Smooth muscle cell of the brain vasculature (primary cell): ENCODE data around the gene MTCH2.

ENCODE experiments used
- DNase-seq: peaks from one replicate; pipeline ENCODE4 v3.0.0-alpha.2; 2012; ENCODE audit warnings: low read depth, low spot score

Gene MTCH2

DNA sequence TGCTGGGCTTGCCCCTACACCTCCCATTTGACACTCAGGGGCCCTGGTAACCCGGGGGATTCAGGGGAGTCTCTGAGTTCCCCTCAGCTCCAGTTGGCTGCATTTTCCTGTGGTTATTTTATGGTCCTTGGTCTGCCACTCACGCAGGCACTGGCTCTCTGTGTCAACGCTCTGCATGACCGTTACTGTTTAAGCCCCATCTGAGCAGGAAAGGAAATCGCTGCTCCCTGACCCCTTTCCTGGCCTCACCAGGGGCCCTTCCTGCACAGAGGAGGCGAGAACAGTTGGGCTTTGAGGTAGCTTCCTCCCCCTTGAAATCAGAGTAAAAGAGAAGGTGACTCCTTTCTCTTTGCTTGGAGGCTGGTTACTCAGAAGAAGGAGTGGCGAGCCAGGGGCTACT is 50.6 kb downstream of the MTCH2 start:
- DNase-seq = no peak

DNA sequence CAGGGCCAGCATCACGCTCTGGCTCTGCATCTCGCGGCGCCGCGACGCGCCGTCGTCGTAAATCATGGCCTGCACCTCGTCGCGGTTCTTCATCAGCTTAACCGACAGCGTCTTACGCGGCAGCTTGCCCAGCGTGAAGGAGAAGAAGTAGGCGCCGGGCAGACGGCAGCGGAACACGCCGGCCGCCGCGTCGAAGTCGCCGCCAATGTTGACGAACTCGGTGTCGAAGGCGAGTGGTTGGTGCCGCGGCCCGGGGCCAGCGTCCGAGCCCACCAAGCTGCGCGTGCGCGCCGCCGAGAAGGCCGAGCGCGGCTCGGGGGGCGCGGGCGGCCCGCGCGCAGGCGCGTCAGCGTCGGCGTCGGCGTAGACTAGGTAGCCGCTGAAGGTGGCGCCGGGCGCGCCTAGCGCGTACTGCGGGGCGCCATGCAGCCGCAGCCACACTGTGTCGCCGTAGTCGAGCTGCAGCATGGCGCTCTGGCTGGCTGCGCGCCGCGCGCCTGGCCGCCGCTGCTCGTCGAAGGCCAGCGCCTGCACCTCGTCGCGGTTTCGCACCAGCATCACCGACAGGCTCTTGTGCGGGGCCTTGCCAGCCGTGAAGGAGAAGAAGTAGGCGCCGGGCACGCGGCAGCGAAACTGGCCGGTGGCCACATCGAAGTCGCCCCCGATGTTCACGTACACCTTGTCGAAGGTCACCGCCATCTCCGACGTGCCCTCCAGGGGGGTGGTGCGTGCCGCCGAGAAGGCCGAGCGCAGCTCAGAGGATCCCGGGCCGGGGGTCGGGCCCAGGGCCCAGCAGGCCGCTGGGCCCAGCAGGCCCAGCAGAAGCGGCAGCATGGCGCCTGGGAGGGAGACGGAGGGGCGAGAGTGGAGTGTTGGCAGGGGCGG is 52.1 kb downstream of the MTCH2 start:
- no peak for DNase-seq

DNA sequence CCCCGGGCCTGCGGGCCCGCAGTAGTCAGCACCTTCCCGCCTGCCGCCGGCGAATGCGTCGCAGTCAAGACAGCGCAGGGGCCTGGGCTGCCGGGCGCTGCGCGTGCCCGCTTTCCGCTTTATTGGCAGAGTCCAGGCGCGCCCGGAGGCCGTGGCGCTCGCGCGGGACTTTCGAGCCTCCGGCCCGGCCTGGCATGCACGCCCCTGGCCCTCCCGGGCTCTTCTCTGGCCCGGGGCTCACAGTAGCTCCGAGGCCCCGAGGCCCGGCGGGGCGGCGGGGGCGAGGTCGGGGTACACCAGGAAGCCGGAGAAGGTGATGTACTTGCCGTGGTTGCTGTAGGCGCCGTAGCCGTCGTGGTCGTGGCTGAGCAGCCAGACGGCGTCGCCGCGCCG is 52.8 kb downstream of the MTCH2 start:
- no peak for DNase-seq

DNA sequence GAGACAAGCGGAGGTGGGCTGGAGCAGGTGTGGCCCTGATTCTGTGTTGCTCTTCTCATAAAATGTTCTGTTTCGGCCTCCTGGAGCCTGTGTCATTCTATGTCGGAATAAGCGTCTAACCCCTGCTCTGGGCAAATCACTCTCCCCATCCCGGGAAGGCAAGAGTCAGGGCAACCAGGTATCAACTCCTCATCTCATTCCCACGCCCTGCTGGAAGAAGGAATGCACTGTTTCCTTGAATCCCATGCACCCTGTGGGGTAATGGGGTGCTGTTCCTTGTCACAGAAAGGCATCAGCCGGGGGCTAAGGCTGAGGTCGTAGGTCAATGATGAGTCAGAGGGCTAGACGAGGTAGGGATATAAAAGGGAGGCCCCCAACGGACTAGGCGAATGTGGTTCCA is 53.2 kb downstream of the MTCH2 start:
- DNase-seq = no peak

DNA sequence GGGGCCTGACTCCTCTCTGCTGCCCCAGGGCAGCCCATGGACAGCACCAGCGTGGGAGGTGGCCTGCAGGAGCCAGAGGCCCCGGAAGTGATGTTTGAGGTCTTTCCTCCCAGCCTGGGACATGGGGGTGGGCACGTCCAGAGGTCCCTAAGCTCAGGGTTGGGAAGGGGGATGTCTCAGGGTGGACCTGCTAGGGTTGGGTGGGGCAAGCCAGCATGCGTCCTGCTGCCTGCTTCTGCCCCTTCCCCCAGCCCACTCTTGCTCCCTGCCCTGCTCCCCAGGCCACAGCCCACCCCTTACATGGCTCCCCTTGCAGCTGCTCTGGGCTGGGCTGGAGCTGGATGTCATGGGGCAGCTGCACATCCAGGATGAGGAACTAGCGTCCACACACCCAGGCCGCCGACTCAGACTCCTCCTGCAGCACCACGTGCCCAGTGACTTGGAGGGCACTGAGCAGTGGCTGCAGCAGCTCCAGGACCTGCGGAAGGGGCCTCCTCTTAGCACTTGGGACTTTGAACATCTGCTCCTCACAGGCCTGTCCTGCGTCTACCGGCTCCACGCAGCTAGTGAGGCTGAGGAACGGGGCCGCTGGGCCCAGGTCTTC is 54.5 kb downstream of the MTCH2 start:
- DNase-seq = no peak

DNA sequence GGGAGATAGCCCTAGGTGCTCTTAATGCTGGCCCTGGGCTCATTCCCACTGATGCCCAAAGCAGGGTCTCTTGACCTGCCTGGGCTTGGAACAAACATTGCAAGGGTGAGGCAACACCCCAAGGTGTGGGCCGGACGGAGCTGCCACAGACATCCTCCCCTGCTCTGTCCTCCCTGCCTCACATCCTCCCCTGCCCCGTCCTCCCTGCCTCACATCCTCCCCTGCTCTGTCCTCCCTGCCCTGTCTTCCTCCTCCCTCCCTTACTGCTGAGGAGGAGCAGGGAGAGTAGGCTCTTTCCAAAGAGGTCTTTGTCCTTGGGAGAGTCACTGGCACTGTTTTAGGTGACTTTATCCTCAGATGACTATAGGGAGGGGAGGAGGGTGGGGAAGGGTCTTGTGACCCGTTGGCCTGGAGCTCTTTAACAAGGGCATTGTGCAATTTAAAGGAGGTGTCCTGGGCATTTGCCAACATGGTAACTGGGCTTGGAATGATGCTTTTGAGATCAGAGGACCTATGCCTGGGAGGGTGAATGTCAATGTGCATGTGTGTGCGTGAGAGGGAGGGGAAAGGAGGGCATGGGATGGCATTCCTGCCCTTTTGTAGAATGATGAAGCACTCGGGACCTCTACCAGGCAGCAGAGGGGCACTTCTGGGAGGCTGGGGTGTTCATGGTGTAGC is 55.2 kb downstream of the MTCH2 start:
- DNase-seq = no peak

DNA sequence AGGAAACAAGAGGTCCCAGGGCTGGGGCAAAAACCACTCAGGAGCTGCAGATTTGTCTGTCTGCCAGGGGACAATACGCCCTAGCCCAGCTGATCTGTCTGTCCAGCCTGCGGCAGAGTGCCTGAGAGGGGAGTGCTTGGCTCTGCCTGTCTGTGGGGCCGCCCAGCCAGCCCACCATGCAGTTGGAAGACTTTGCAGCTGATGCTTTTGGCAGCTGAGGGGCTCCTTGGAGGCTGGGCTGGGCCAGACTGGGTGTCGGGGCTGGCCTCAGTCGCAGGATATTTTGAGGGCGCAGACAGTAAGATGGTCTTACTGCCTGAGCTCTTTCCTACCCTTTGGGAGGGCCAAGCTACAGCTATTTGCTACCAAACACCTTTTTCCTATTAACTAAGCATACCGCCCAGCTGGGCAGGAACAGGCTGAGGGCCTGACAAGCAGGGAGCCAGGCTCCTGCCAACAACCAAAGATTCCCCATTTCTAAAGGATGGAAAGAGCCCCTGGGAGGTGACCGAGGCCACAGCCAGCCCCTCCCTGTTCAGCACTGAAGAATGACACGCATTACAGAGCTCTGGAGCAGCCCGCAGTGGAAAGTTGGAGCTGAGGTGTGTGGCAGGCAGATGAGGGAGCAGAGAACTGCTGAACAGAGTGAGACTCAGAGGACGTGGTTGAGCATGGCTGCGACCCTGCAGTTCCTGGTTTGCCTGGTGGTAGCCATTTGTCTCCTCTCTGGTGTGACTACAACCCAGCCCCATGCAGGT is 56.1 kb downstream of the MTCH2 start, which contains the start of gene FAM180B:
Gene FAM180B (plus strand): TSS at position 581 of the 758 bp plus-strand sequence. CDS start 91 bp downstream, at position 672.
- DNase-seq = no peak

DNA sequence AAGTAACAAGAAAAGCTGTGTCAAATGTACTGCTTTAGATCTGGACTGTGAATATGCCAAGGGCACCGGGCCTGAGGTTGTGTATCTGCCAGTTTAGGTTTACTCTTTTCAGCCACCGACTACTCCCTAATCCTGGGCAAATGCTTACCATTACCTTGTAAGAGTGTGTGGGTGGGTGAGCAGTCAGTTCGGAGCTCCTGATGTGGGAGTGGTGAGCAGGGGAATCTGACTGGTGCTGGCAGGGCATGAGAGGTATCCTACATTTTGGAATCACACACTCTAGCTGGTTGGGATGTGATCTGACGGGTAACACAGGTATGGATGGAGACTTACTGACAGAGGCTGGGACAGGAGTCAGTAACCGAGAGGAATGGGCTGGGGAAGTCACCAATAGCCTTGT is 58.5 kb downstream of the MTCH2 start:
- DNase-seq = no peak

DNA sequence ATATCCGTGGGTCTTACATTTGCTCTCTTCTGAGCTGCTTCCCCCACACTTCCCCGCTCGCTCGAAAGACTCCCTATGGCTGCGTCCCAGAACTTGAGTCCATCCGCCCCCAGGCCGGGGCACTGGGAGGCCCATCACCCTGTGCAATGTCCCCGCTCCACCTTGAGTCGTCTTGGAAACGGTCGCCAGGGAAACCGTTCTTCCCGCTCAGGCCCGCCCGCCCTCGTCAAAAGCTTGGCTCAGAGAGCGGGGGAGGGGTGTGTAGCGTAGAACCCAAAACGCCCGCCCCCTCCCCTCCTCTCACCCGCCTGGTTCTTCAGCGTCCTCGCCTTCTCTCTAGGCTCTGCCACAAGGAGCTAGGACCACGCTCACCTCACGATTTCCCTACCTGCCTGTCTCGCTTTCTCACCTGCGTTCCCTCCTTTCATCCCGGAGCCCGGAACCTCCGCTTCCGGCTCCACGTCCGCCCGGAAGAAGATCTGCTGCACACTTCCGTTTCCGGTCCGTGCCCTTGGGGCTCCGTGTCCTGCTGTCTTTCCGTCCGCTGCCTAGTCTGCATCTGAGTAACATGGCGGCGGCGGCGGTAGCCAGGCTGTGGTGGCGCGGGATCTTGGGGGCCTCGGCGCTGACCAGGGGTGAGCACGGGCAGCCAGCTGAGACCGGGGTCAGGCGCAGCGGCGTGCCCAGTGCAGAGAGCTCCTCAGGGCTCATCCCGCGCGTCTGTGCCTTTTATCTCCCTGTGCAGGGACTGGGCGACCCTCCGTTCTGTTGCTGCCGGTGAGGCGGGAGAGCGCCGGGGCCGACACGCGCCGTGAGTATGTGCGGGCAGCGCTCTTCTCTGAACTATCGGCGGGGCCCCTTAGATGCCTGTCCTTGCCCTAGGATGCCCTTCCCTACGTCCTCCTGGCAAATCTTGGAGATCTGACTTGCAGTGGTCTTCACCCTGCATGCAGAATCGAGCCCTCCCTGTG is 63.5 kb downstream of the MTCH2 start, which contains the start of the genes KBTBD4 and NDUFS3:
Gene KBTBD4 (minus strand): TSS at position 447 of the 971 bp plus-strand sequence. CDS start 19 bp downstream, at position 428.
Gene NDUFS3 (plus strand): TSS at position 551 of the 971 bp plus-strand sequence. CDS start 18 bp downstream, at position 569.
- peak; percentile 75 for DNase-seq

DNA sequence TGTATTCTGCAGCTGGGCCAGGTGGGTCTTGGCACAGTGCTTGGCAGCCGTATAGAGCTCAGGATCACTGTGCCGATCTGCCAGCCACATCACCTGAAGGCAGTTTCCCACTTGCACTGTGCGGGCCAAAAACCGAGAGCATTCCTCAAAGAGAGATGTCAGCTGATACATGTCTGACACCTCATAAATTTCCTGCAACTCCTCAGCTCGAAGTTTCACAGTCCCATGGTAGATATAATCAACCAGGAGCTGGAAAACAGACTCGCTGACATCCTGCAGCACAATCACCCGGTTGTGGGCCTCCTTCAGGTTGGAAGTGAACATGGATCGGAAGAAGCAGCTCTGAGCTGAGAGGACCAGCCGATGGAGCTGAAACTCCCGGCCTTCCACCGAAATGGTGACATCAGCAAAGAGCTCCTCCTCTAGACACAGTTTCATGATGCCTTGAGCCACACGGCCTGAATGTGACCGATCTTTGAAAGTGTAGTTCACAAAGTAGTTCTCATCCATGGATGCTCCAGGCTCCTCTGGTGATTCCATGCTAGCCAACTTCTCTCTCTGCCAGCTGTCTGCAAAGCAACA is 64.8 kb downstream of the MTCH2 start:
- no peak for DNase-seq

DNA sequence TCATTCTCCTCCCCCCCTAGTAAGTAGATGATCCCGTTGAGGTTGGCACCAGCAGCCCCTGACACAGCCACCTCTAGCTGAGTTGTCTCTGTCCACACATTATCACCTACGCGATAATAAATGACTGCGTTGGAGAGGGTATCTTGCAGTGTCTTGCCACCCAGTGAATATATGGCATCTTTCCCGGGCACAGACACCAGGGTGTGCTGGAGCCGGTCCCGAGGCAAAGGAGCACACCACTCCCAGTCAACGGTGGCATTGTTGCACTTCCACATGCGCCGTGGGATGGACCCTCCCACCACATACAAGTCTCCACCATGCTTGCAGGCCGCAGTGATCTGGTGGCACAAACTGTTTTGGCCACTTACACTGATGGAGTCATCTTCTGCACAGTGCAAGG is 69.0 kb downstream of the MTCH2 start:
- DNase-seq = no peak

DNA sequence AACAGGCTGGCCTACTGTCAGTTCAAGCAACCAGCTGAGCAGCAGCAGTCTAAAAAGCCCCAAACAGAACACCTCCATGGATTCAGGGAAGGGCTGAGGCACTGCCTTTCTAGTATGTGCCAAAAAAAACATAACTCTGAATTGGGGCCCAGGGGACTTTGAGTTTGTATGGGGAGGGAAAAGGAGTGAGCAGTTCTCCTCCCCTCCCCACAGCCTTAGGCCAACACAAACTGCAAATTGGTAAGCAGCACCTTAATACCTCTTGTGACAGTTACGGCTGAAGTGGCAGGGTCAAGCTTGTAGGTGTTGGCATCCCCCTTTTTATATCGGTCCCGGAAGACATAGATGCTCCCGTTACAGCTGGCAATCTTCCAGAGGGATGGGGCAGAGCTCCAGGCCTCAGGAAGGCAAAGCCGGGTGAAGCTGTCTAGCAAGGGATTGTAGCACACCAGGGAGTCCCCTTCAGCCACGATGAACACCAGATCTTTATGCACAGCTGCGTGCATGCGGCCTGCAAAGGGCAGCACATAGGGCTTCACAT is 69.6 kb downstream of the MTCH2 start:
- DNase-seq = peak; percentile 29

DNA sequence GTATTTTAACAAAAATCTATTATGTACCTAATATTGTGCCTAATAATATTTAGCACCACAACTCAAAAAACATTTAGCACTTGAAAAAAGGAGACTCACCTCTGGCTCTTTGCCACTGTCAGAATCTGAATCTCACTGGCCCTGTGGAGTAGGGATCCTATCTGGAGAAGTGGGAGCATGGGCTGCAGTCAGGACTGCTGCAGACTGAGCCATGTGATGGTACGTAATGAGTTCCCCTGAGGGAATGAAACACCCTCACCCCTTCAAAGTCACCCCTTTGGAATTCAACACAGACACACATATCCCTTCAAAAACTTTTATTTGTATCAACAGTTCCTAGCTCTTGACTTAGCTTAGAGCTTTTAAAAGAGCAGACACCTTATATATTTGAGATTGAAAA is 70.5 kb downstream of the MTCH2 start:
- DNase-seq = no peak

DNA sequence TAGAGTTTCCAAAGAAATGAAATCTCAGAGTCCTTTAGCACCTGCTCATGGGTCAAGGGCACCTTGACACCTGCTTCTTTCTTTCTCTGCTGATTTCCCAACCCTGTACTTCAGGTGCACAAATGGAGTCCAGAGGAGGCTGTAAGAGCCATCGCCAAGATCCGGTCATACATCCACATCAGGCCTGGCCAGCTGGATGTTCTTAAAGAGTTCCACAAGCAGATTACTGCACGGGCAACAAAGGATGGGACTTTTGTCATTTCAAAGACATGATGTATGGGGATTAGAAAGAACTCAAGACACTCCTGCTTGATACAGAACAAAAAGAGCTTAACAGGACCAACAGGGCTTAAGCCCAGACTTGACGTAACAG is 71.0 kb downstream of the MTCH2 start:
- no peak for DNase-seq

DNA sequence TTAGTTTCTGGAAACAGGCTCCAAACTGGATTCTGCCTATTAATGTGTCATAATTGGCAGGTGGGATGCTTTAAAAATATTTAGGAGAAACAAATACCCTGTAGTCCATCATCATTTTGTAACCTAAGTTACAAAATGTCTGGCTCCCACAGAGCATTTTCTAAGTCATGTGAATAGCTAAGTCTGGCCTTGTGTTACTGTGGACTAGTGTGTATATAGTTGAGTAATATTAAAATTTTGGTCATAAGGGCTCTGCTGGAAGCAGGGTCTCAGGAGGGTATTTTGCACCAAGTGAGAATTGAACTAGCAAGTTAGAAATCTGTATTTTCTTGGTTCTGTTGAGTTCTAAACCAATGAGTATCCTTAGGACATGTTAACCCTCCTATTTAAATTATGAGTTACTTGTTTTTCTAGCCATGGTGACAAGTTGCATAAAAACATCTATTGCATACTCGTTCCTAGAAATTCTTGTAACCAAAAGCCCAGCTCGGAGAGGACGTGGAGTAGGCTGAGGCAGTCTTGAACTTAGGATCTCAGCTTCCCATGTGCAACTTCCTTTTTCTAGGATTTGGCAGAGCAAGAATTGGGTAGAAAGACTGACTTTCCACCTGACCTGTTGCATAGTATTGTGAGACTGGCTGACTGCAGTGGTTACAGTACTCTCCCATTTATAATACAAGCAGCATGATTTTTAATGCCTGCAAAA is 71.6 kb downstream of the MTCH2 start:
- DNase-seq = no peak

DNA sequence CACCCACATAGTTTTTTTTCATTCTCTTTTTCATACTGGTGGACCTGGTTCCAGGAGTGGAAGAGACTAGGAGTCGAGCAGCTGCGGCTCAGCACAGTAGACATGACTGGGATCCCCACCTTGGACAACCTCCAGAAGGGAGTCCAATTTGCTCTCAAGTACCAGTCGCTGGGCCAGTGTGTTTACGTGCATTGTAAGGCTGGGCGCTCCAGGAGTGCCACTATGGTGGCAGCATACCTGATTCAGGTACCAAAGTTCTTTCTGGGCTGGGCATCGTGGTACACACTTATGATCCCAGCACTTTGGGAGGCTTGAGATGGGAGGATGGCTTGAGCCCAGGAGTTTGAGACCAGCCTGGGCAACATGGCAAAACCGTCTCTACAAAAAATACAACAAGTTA is 72.7 kb downstream of the MTCH2 start:
- DNase-seq = no peak
